Myocyte (in vitro differentiated cells): ENCODE data around the gene TSPAN14. TPM values are rescaled to one million over a fixed set of nuclear protein-coding genes. Genes with fewer than 3 reads are reported as not detected.
"Not testable (repeated sequence)": the region's sequence is repeated elsewhere in the genome, so short reads cannot be mapped to it uniquely, and the experiment has no call there.

Source experiments
- DNase-seq: peaks from one replicate; pipeline ENCODE4 v3.0.0-alpha.2; 2012; ENCODE audit warnings: low read depth
- polyA plus RNA-seq: library from polyadenylated mRNA; unstranded; fragments of >200 nt; gene quantifications from one replicate; pipeline ENCODE4 v1.2.1, GENCODE V29; 2012; ENCODE audit warnings: missing spikeins
- total RNA-seq: library from RNA; depleted of rRNA; stranded (reverse); fragments of >200 nt; gene quantifications from 2 replicates; pipeline ENCODE4 v1.2.3, GENCODE V29; 2014

Gene TSPAN14, protein sequence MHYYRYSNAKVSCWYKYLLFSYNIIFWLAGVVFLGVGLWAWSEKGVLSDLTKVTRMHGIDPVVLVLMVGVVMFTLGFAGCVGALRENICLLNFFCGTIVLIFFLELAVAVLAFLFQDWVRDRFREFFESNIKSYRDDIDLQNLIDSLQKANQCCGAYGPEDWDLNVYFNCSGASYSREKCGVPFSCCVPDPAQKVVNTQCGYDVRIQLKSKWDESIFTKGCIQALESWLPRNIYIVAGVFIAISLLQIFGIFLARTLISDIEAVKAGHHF
- 54.6 and 79.8 TPM in 2 replicates for total RNA-seq
- 39.8 TPM for polyA plus RNA-seq

DNA sequence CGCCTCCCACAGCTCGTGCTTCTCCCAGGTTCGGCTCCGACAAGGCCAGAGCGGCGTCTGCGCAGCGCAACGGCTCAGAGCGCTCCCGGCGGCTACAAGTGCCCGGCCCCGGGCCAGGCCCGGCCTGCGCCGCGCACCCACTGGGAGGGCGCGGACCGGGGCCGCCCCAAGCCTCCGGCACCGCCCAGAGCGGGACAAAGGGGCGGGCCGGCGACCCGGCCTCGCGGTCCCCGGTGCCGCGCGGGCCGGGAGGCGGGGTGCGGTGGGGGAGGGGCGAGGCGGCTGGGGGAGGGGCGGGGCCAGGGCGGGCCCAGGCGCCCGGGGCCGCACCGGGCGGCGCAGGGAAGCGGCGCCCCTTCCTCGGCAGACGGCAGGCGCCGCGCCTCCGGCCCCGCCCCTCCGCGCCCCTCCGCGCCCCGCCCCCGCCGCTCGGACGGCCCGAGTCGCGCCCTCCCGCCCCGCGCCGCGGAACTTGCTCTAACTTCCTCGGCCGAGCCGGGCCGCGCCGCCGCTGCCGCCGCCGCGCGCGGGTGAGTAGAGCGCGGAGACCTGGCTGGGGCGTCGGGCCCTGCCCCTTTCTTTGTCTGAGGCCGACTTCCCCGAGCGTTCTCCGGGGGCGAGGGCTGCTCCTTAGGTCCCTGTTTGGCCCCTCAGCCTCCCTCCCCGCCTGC is at the start of gene TSPAN14:
TSS of gene TSPAN14 (plus strand) at position 469 of the 671 bp plus-strand sequence. CDS start 34,924 bp downstream, outside the sequence.
- DNase-seq = peak; percentile 78

DNA sequence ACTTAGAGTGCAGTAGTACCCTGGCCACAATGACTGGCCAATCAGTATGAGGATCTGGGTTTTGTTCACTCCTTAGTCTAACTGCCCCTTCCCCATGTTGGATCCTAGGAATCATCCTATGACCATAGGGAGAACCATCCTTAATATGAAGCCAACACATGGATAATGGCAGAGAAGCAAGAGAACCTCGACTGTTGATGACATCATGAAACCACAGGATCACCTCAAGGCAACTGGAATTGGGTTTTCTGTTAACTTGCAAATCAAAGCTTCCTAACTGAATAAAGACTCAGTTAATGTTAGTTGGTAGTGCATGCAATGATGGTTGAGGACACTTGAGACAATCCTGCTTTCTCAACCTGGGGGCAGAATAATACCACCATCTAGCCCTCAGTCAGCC is 49.1 kb upstream of the TSPAN14 start:
- no peak for DNase-seq

GRCh38 chr10:80405626-80406025 is 48.5 kb upstream of the TSPAN14 start:
- DNase-seq = peak; percentile 37

DNA sequence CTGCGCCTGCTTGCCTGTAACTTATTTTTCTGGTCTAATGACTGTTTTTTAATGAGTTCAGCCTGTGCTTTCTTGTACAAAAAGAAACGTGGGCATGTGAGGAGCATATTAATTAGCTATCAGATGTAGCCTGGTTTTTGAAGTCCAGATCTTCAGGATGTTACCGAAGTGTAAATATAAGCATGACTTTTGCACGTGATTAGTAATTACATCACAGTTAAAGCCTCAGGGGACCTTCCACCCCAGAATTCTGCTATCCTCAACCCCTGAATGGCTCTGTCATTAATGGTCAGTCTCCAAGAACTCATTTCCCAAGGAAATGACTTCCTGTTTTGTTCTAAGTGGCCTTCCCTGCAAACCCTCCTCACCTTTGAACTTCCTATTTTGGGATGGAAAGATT is 47.9 kb upstream of the TSPAN14 start:
- no peak for DNase-seq

DNA sequence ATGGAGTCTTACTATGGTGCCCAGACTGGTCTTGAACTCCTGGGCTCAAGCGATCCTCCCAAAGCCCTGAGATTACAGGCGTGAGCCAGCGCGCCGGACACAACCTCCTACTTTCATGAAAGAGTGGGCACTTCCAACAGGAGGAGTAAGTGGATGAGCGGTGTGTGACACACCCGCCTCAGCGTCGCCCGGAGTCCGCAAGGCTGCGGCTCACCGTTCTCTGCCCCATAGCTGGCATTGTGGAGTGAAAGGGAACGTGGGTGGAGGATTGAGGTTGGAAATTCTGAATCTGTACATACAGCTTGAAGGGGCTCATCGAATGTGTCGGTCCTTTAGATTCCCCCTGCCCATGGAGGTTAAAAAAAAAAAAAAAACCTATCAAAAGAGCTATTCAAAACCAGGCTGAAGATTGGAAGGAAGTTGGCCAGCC is 46.3 kb upstream of the TSPAN14 start:
- DNase-seq = no peak

GRCh38 chr10:80408242-80409101 is 45.6 kb upstream of the TSPAN14 start, which contains the start of gene PRXL2A:
PRXL2A (plus strand) TSS chr10:80408551; CDS start chr10:80420468, 11,917 bp downstream.
- no peak for DNase-seq

DNA sequence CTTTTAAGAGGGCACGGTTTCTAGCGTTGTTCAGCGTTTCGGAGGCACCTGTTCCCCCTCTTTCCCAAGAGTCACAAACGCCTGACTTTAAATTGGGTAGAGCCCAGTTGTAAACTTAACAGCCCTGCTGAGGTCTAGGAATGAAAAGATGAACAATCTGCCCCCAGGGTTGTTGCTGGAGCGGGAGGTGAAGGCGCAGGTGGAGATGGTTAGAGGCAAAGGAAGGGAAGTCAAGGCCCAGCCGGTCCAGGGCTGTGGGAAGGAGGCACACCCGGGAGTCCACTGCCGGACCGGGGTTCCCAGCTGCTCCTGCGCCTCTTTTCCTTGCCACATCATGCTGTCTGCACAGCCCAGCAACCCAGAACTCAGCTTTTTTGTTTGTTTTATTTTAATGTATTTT is 45.0 kb upstream of the TSPAN14 start:
- DNase-seq = no peak

DNA sequence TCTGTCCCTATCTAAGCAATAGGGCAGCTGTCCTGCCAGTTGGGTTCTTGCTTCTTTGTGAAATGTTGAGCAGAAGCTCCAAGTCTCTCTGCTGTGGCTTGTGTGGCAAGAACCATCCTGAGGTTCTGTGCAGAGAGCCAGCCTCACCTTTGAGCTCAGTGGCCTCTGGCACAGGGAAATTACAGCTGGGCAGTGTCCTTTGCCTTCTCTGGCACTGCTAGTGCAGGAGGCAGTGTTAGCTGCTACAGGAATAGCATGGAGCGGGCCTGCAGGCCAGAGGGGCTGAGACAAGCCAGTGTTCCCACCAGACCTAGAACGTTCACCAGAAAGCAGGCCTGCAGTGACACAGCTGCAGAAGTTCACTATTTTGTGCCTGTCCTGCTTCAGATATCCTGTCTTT is 44.0 kb upstream of the TSPAN14 start:
- DNase-seq = no peak

GRCh38 chr10:80410578-80411145 is 43.4 kb upstream of the TSPAN14 start:
- DNase-seq = no peak

DNA sequence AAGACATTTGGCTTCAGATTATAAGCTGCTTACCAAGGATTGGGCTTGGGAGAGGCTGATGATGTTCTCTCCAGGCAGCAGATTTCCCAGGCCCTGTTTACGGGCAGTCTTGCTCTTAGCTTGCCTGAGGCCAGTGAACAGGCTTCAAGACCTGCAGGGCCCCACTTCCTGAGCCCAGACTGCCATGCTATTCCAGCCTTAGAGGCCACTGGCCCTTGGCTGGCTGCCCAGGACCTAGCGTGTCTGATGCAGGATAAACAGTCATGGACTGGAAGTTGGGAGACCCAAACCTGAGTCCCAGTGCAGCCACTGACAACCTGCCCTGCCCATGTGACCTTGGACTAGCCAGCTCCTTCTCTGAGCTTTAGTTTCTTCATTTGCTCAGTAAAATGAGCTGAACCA is 42.8 kb upstream of the TSPAN14 start:
- DNase-seq = no peak

DNA sequence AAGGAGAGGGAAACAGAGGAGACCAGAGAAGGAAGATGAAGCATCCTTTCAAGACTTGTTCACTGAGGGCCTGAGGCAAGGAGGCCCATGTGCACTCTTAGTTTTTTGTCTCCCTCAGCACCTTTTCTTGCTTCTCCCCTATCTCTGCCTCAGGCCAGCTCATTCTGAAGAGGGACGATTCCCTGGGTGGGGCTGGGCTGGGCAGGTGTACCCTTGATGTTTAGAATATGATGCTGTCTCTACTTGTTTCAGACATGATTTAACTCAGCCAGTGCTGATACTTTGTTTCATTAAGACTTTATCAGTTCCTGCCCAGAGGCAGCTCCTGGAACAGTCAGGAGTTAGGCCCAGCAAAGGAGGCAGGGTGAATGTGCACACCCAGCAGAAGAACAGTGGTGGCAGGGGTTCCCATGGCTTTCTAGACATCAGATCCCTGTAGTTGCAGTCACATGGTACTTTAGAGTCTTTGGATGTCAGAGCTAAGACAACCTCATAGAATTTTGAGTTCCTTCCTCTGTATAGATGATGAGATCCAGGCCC is 42.4 kb upstream of the TSPAN14 start:
- no peak for DNase-seq

- no peak for DNase-seq
These were observed 41.6 kb upstream of the TSPAN14 start for GRCh38 chr10:80412486-80412885.

- no peak for DNase-seq
These were observed 40.7 kb upstream of the TSPAN14 start for GRCh38 chr10:80413271-80413996.

DNA sequence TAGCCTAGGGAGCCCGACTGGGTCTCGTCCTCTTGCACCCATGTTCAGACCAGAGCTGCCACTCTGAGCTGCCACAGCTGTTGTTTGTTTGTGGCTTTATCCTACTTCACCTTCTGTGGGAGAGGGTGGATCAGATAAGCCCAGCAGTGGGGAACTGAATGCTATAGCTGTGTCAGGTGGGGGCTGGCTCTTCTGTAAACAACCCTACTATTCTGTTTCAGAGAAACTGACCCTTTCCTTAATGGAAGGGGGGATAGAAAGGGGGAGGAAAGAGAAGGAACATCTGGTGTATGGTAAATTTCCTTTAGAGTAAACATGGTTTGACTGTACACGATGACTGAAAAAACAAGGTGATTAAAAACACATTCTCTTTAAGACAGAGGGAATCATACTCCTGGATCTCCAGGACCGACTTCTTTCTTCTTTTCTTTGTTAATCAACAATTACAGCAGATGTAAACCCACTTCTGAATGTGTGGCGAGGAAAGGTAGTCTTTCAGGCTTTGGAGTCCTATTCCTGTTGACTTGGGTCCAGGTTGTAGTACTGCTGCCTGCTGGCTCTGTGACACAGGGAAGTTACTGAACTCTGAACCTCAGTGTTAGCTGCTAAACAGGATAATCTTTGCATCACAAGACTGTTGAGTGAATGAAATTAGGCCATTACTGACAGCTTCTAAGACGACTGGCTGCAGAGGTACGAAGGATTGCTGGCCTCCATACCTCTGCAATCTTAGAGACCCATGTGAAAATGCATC is 39.8 kb upstream of the TSPAN14 start:
- DNase-seq = no peak

DNA sequence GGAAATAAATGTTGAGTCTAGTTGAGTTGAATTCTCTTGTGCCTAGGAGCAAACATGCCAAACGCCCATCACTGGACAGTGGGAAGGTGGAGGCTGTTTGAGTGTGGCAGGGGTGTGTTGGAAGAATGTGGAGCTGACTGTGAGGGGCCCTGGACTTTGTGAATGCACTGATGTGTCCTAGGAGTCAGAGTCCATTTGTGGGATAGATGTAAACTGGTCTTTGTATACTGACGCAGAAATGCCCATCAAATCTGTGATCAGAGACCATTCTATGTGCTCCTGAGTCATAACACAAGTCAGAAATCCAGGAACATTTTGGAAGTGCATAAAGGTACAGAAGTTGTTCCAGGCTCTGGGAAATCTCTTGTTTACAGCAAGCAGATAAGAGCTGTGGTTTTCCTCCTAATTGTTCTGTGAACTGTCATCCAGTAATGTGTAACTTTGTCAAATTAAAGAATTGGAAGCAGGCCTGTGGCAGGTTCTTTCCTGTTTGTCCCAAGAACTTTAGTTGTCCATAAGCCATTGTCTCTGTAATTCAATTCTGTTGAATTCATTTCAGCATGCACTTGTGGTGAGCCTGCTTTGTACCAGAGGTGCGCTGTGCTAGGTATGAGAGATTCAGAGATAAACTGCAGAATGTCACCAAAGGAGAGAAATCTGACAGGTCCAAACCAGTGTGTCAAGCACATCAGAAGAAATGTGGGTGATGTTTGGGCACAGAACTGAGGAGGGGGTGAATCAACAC is 38.2 kb upstream of the TSPAN14 start:
- DNase-seq = no peak

GRCh38 chr10:80416479-80417098 is 37.5 kb upstream of the TSPAN14 start:
- no peak for DNase-seq

DNA sequence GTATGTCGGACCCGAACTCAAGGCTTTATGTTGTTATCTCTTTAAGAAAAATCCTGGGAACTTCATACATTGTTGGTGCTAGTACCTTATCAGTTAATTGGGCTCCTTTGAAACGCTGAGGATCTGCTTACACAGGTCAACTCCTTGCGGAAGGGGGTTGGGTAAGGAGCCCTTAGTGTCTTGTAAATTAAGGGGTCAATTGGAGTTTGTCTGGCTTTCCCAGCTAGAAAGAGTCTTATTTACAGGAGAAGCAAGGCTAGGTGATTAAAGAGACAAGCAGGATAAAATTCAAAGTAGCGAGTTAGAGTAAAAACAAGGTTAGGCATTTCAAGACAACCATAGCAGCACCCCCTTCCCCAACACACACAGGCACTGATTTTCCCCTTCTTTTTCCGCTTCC is 36.9 kb upstream of the TSPAN14 start:
- not testable (repeated sequence) for DNase-seq

DNA sequence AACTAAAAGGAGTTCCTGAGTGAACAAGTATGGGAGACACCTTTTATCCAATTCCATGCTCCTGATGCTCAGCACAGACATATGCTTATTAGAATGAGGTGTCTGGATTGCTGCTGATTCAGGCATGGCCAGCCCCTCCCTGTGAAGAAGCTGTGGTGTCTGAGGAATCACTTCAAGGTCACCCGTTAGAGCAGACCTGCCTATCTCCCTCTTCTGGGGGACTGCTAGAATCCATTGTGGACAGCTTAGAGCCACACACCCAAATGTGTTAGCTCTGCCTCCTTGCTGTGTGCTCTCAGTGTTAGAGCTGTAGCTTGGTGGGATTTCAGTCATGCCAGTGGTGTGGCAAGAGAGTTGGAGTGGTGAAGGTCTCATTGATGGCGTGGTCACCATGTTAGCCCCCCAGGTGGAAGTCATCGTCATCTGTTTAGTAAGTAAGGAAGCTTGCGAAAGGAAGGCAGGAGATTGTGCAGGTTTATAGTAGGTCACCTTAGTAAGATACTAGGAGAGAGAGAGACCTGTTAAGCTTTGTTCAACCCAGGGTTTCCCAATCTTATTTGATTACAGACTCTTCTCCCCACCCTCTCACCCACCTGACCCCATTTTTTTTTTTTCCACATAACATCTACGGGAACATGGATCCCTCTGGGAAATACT is 32.9 kb upstream of the TSPAN14 start:
- DNase-seq = no peak
